ENCODE measurements around the gene SWI5.

GRCh38 chr9:128262687-128263086 lies 13.4 kb upstream of the SWI5 start:
- TF ChIP-seq CTCF (IDR thresholded peaks at IDR 0.05; ENCODE audit: insufficient read depth, low read depth, low read length) (no peak), EZH2 (IDR thresholded peaks at IDR 0.05; ENCODE audit: insufficient read depth, low read length) (no peak)

All from astrocyte (in vitro differentiated cells and primary cell).